HG03025 (cell line): ENCODE results near the gene CADM2.
"Not testable (repeated sequence)": the region's sequence is repeated elsewhere in the genome, so short reads cannot be mapped to it uniquely, and the experiment has no call there.

Experiments
- ATAC-seq: cut with Tn5 transposase; IDR thresholded peaks from one replicate; pipeline ENCODE4 v1.9.1; 2021; ENCODE audit warnings: mild to moderate bottlenecking, moderate library complexity; ENCODE audit not compliant: unreplicated experiment, low FRiP score

CADM2 gene

GRCh38 chr3:85864896-85865295 lies 906.1 kb downstream of the CADM2 start:
- no peak for ATAC-seq

GRCh38 chr3:85867072-85867471 lies 908.3 kb downstream of the CADM2 start:
- no peak for ATAC-seq

GRCh38 chr3:85875589-85875988 lies 916.8 kb downstream of the CADM2 start:
- no peak for ATAC-seq

- no peak for ATAC-seq
Observed at GRCh38 chr3:85877631-85878030, 918.8 kb downstream of the CADM2 start.

- ATAC-seq, result no peak
Observed at GRCh38 chr3:85881833-85882393, 923.1 kb downstream of the CADM2 start.

- no peak for ATAC-seq
Observed at GRCh38 chr3:85890043-85890555, 931.3 kb downstream of the CADM2 start.

GRCh38 chr3:85903434-85903833 lies 944.6 kb downstream of the CADM2 start:
- no peak for ATAC-seq

GRCh38 chr3:85912980-85913379 lies 954.2 kb downstream of the CADM2 start:
- no peak for ATAC-seq

GRCh38 chr3:85922374-85922773 lies 963.6 kb downstream of the CADM2 start:
- ATAC-seq, result no peak

- ATAC-seq, result no peak
Observed at GRCh38 chr3:85930718-85931117, 971.9 kb downstream of the CADM2 start.

- no peak for ATAC-seq
Observed at GRCh38 chr3:85933326-85933725, 974.5 kb downstream of the CADM2 start.

- no peak for ATAC-seq
Observed at GRCh38 chr3:85935171-85935570, 976.4 kb downstream of the CADM2 start.

GRCh38 chr3:85939074-85939482 lies 980.3 kb downstream of the CADM2 start:
- ATAC-seq, result no peak

GRCh38 chr3:85950435-85950834 lies 991.6 kb downstream of the CADM2 start:
- no peak for ATAC-seq

GRCh38 chr3:85960793-85961192 lies 1002.0 kb downstream of the CADM2 start:
- ATAC-seq, result no peak

GRCh38 chr3:85977615-85978338 lies 1019.0 kb downstream of the CADM2 start:
- no peak for ATAC-seq

- ATAC-seq, result no peak
Observed at GRCh38 chr3:85979034-85979433, 1020.2 kb downstream of the CADM2 start.

GRCh38 chr3:85989581-85989980 lies 1030.8 kb downstream of the CADM2 start:
- not testable (repeated sequence) for ATAC-seq

GRCh38 chr3:86029590-86029989 lies 1070.8 kb downstream of the CADM2 start:
- ATAC-seq, result no peak

- ATAC-seq, result no peak
Observed at GRCh38 chr3:86037916-86038315, 1079.1 kb downstream of the CADM2 start.

- no peak for ATAC-seq
Observed at GRCh38 chr3:86046436-86047136, 1087.8 kb downstream of the CADM2 start.

GRCh38 chr3:86047161-86047560 lies 1088.4 kb downstream of the CADM2 start:
- ATAC-seq, result no peak
